NCI-H524 (cell line): ENCODE data around the gene SPATS2.

Experiments used
- DNase-seq, 2 experiments: peaks; one replicate each; lab custom pipeline; 2025; lab: John Stamatoyannopoulos, UW

The SPATS2 gene

DNA sequence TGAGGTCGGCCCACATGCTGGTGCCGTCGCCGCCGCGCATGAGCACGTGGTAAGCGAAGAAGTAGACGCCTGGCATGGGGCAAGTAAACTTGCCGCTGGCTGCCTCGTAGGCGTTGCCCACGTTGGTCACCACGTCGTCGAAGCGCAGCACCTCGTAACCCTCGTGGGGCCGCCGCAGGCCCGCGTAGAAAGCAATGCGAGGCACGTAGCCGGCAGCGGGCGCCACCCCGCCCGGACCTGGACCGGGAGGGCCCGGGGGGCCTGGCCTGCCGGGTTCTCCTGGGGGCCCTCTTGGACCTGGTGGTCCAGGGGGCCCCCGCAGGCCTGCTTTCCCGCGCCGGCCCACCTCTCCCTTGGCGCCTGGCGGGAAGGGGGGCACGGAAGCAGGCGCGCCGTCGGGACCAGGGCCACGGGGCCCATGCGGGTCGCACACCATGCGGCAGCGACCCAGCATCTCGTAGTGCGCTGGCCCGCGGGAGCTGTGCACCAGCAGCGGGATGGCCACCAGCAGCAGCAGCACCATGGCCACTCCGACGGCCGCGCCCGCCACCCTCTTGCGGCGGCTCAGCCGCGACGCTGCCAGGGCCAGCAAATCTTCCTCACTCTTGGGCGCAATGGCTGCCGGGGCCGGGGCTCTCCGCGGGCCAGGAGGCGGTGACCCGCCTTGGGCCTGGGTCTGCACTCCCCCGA lies 31.2 kb upstream of the SPATS2 start:
- no peak for DNase-seq

DNA sequence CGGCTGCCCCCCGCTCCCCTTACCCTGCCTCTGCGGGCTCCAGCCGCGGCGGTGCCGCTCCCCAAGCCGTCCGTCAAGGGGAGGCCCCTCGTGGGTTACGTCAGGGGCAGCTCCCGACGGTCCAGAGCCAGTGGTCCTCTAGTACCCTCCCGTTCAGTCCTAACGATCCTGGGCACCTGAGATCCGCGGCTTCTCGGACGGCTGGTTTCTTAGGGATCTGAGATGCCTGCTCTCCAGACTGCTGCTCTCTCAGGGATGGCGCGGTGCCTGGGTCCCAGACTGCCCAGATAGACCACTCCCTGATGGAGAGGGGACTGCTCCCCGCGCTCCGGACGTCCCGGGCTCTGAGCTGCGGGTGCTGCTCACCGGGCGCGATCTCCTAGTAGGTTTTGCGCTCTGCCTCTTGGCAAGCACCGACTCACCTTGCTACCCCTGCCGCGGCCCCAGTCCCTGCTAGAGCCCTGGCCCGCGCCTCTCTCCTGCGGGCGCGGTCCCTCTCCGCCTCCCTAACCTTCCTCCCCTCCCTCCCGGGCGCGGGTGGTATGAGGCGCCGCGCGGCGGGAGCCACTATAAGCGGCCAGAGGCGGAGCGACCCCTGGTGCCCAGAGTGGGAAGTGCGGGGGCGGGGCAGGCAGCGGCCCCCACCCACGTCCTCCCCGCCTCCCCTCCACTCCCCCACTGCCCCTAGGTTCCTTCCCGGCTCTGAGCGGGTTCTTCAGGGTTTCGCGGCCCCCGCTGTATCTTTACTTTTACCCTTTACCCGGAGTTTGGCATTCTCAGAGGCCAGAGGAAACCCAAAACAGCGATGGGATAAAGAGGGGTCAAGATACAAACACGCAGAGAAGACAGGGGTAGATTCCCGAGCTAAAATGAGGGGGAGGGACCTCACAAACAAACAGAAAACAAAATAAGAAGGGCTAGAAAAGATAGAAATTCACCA lies 30.3 kb upstream of the SPATS2 start, which contains the start of gene C1QL4:
Gene C1QL4 (minus strand): TSS at position 544 of the 940 bp plus-strand sequence. CDS start 711 bp downstream, outside the sequence.
- peak; percentile 30 to 69 for DNase-seq

DNA sequence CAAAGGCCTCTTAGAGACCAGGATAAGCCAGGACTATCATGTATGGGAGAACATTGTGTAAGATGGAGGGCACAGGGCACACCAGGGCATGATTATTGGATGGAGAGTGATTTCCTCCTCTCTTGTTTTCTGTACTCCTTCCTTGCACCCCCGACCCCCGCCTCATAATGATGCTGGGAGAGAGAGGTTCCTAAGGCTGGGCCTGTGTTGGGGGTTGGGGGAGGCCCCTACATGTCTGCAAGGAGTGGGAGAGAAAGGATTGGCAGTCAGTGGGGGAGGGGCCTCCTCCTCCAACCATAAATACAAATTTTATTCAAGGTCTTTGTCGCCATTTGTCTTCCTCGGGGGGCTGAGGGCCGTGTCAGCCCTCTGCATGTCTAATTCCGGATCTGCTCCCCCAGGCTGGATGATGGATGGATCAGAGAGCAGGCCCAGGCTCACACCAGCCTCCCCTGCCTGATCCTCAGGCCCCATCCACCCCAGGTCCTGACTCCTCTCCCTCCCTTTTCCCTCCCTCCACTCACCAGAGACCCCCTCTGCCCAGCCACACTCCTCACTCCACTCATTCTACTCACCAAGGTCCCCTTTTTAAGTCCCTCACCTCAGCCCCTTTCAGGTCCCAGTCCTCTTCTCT lies 28.3 kb upstream of the SPATS2 start:
- DNase-seq = no peak

DNA sequence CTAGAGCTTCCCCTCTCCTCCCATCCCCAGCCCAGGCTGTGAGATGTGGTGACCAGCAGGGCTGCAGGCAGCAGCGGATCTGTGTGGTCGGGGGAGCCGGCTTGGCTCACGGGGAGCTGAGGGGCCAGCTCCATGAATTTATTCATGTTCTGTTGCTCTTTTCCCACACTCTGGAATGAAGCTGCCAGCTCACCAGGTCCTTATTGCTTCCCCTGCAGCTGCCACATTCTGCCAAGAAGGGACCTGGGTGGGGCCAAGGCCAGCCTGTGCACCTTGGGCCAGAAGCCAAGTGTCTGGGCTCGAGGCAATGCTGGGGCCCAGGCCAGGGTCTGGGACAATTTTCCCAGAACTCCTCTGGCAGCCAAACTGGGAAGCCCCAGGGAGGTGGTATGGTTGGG lies 27.8 kb upstream of the SPATS2 start:
- DNase-seq = peak in 1 of 2 experiments; percentile 18

GRCh38 chr12:49340095-49340870 lies 27.0 kb upstream of the SPATS2 start:
- DNase-seq = no peak

DNA sequence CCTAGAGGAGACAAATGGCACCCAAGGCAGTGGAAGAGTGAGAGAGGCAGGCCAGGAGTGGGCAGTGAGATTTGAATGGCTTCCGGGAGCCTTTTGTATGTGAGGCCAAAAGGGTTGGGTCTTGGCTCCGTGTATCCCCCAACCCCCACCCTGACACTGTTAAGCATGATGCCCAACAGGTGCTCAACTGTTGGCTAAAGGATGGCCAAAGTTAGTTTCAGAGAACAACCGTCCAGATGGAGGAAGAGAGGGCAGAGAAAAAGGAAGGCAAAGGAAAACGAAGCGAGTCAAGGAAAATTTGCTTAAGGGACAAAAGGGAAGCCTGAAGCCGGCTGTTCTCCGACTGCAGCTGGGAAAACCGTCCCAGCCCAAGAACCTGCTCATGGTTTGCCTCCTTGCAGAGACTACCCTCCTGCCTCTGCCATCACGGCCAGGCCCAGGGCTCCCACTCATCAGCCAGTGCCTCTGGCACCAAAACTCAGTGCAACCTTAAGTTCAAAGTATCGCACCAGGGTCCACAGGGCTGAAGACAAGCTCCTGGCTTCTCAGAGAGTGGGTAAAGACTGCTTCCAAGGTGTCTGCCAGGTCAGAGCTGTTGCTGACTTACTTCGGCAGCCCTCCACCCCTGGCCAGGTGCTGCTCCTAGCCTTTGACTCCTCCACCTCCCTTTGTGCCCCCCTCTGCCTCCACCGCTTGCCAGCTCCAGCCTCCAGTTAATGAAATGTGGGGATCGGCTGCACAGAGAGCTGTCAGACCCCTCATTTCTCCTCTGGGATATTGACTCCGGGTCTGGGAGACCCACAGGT lies 26.1 kb upstream of the SPATS2 start:
- DNase-seq = no peak

- DNase-seq = no peak
Measured at GRCh38 chr12:49341777-49342065, 25.5 kb upstream of the SPATS2 start.

- peak; percentile 91 to 95 for DNase-seq
Measured at GRCh38 chr12:49342066-49342913, 25.0 kb upstream of the SPATS2 start.

DNA sequence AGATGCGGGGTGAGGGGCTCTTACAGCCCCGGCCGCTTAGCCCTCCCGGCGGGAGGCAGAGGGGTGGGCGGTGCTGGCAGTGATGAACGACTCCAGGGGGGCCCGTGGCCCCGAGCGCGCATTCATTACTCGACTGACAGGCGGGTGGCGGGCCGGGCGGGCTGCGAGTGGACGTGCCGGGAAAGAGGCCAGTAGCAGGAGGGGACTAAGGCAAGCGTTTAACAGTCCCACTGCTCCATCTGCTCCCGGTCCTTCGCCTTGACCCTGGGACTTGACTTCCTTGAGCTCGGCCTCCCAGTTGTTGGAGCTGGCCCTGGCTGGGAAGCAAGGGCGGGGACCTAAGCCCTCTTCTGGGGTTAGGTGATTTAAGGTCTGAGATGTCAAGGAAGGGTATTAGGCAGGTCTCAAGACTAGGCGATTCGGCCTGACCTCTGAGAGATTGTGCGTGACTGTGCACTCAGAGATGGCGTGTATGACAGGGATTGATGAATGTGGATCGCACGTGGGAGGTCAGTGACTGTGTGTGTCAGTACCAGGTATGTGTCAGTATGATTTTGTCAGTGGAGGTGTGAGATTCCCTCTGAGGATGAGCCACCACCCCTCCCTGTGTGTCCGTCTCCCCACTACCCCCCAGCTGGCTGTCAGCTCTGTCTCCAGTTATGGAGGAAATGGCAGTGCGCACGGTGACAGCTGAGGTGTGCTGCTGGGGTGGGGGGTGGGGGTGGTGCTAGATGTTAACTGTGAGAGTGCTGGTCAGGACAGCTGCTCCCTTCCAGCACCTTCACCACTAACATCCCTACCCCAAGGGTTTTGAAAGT lies 24.1 kb upstream of the SPATS2 start:
- DNase-seq = peak in 1 of 2 experiments; percentile 72

DNA sequence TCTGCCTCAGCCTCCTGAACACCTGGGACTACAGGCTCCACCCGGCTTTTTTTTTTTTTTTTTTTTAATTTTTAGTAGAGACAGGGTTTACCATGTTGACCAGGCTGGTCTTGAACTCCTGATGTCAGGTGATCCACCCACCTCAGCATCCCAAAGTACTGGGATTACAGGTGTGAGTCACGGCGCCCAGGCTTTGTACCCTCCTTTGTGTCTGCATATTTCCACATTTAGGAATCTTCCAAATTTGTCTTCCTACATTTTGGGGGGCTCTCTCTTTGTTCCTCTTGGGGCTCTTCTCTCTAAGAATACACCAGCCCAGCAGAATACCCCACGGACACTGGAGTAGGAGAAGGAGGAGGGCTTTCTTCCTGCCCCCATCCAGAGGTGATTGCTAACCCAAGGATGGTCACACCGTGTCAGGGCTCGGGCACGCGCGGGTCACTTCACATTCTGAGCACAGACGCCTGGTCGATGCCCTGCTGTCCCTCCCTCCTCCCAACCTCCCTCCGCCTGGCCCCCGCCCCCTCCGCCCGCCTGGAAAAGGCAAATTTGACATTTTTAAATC lies 22.7 kb upstream of the SPATS2 start:
- DNase-seq = no peak

DNA sequence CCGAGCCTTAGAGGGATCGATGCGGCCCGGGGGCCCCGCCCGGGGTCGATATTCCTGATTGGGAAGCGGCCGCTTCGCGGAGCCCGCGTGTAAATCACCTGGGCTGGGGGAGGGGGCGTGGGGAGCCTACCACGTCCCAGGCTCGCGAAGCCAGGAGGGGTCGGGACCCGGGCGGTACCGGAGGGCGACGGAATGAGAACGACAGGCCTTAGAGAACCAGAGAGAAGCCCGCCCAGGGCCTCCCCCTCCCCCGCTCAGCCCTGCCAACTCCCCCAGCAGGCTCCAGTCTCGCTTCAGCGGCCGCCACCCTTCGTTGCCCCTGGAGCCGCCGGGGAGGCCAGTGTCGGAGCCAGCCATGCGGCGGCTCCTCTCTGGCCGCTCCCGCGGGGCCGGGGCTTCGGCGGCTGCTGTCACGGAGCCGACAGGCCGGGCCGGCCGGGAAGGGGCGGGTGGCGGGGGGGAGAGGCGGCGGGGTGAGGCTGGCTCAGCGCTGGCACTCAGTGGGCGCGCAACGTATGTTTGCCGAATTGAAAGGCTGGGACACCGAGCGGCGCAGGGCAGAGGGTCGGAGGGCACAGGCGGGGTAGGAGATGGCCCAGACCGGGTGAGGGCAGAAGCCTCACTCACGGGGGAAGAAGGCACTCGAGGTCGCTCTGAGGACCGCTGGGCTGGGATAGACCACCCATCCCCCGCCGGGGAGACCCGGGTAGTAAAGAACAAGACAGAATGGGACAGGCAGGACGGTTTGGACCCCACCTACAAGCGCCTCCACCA lies 22.0 kb upstream of the SPATS2 start:
- peak in 1 of 2 experiments; percentile 53 for DNase-seq

DNA sequence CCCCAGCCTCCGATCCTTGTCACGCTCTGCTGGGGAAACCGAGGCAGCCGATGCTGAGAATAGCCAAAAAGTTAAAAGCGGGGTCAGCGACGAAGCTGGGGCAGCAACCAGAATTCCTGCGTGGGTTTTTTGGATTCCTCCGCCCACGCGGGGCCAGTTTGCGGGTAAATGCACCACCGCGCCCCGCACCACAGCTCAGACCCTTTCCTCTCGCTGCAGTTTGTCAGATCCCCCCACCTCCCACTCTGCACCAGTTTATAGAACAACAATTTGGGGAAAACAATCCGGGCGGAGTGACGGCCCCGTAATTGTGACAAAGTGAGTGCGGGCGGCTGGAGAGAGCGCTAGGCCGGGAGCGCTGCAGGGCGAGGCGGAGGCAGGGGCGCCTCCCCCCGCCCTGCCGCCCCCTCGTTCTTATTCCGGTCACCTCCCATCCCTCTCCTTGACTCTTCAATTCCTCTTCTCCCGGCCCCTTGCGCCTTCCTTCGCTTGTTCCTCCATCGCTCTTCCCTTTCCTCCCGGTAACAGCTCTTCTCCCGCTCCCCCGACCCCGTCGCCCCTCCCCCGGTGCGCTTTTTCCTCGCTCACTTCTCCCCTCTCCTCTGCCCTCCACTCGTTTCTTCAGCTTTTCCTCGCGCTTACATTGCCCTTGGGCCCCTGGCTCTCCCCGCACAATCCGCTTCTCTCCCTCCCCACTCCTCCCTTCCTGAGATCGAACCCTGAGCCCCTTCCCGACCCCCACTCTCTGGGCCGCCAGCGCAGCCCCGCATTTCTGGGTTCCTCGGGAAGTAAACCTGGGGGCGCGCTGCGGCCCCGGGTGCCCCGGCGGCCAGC lies 21.2 kb upstream of the SPATS2 start:
- DNase-seq = no peak

- peak in 1 of 2 experiments; percentile 37 for DNase-seq
Measured at GRCh38 chr12:49346659-49347310, 20.5 kb upstream of the SPATS2 start, which contains the start of gene DNAJC22. TSS of gene DNAJC22 (plus strand) at chr12:49346888. CDS start at chr12:49348873, 1,985 bp downstream.

- peak; percentile 45 to 60 for DNase-seq
Measured at GRCh38 chr12:49347311-49348193, 19.7 kb upstream of the SPATS2 start.

DNA sequence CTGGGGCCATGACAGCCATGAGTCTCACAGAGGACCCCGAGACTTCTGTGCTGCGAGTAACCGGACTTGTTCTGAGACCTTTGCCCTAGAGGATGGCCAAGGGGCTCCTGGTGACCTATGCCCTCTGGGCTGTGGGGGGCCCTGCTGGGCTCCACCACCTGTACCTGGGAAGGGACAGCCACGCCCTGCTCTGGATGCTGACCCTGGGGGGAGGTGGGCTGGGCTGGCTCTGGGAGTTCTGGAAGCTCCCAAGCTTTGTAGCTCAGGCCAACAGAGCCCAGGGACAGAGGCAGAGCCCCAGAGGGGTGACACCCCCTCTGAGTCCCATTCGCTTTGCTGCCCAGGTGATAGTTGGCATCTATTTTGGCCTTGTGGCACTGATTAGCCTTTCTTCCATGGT lies 18.5 kb upstream of the SPATS2 start:
- DNase-seq = no peak
